AG04450 (cell line): ENCODE measurements around the gene ZNF385D. TPM values are rescaled to one million over a fixed set of nuclear protein-coding genes. Genes with fewer than 3 reads are reported as not detected.

Source experiments
- CTCF ChIA-PET: fragments of 300-600, 350-600 bp; formaldehyde crosslinking; extraction: SDS; loops from one replicate; lab custom pipeline; 2022; ENCODE audit warnings: antibody characterized with exemption, inconsistent platforms; lab: Charles Lee
- POLR2A ChIA-PET: fragments of 350-600 bp; formaldehyde crosslinking; extraction: SDS; loops from one replicate; lab custom pipeline; 2021; ENCODE audit warnings: antibody characterized with exemption, inconsistent platforms; lab: Yijun Ruan, JAX
- DNase-seq: peaks from one replicate; pipeline ENCODE4 v3.0.0-alpha.2; 2011; ENCODE audit warnings: low read depth, low spot score
- H3K27ac ChIP-seq: one replicate; pipeline ENCODE4 v1.5.1; 2012; ENCODE audit warnings: low read depth, low read length, control low read depth
- H3K27me3 ChIP-seq: one replicate; pipeline ENCODE4 v1.6.0; 2012; ENCODE audit warnings: low read length; ENCODE audit not compliant: control insufficient read depth, insufficient read depth
- H3K4me3 ChIP-seq: 2 replicates; pipeline ENCODE4 v1.5.1; 2011; ENCODE audit warnings: mild to moderate bottlenecking, low read depth, low read length, control low read depth
- H3K9me3 ChIP-seq: 2 replicates; pipeline ENCODE4 v1.5.1; 2012; ENCODE audit warnings: low read length; ENCODE audit not compliant: control insufficient read depth, insufficient read depth
- CTCF ChIP-seq: IDR thresholded peaks from 2 replicates; pipeline ENCODE4 v1.5.1; 2011; ENCODE audit warnings: low read depth, low read length, control low read depth, inconsistent platforms
- polyA plus RNA-seq: library from polyadenylated mRNA; depleted of rRNA; stranded (reverse); fragments of >200 nt; gene quantifications from 2 replicates; pipeline ENCODE4 v1.2.3, GENCODE V29; 2011

Gene ZNF385D
- polyA plus RNA-seq, 1 experiment, result 0.10 TPM

GRCh38 chr3:21587894-21588293 is 163.1 kb downstream of the ZNF385D start:
- no peak overlapping the region for H3K4me3 ChIP-seq
- H3K27me3 ChIP-seq, result no peaks in the 10 kb centered on the region
- ChIA-PET POLR2A (no interaction called here), CTCF (interaction anchor here (0.6 kb wide), 1 partner anchor 33 kb away, joined by 3 read pairs; no protein-coding TSS in a partner anchor)
- no peaks in the 10 kb centered on the region for H3K9me3 ChIP-seq
- H3K27ac ChIP-seq, result no peak overlapping the region
- TF ChIP-seq CTCF, result no peak
- DNase-seq, result no peak

- Histone ChIP-seq H3K4me3 (no peak overlapping the region), H3K27me3 (no peaks in the 10 kb centered on the region), H3K27ac (no peak overlapping the region), H3K9me3 (no peaks in the 10 kb centered on the region)
- no peak for DNase-seq
- ChIA-PET POLR2A (no interaction called here), CTCF (no interaction called here)
- TF ChIP-seq CTCF, result no peak
Observed at GRCh38 chr3:21585216-21585740, 165.7 kb downstream of the ZNF385D start.

GRCh38 chr3:21573291-21573690 is 177.7 kb downstream of the ZNF385D start:
- ChIA-PET POLR2A (no interaction called here), CTCF (no interaction called here)
- Histone ChIP-seq H3K4me3 (no peak overlapping the region), H3K27ac (no peak overlapping the region), H3K27me3 (no peaks in the 10 kb centered on the region), H3K9me3 (no peaks in the 10 kb centered on the region)
- no peak for TF ChIP-seq CTCF
- DNase-seq, result no peak

- CTCF ChIA-PET, result no interaction called here
- no peak overlapping the region for H3K27ac ChIP-seq
Observed at GRCh38 chr3:21564531-21564930, 186.5 kb downstream of the ZNF385D start.

GRCh38 chr3:21562243-21562642 is 188.8 kb downstream of the ZNF385D start:
- CTCF ChIA-PET, result no interaction called here
- H3K27me3 ChIP-seq, result no peaks in the 10 kb centered on the region
- no peak overlapping the region for H3K4me3 ChIP-seq
- no peak for DNase-seq
- H3K9me3 ChIP-seq, result no peaks in the 10 kb centered on the region
- TF ChIP-seq CTCF, result no peak
- no peak overlapping the region for H3K27ac ChIP-seq
- POLR2A ChIA-PET, result no interaction called here

More at GRCh38 chr3:21564531-21564930, 186.5 kb downstream of the ZNF385D start:
- DNase-seq, result no peak
- Histone ChIP-seq H3K9me3 (no peaks in the 10 kb centered on the region), H3K4me3 (no peak overlapping the region), H3K27me3 (no peaks in the 10 kb centered on the region)
- POLR2A ChIA-PET, result no interaction called here
- TF ChIP-seq CTCF, result no peak
